Loucy (cell line): ENCODE data around the gene BMERB1.

Experiments used
- EZH2phosphoT487 ChIP-seq: fragments of 200-600 bp; IDR thresholded peaks from 2 replicates; pipeline ENCODE4 v1.6.1; 2018; ENCODE audit warnings: antibody characterized with exemption, mild to moderate bottlenecking, moderate library complexity, borderline replicate concordance
- TF ChIP-seq, protein P1 (sequence below): fragments of 200-600 bp; sonication (generic); conservative IDR thresholded peaks from 2 replicates; pipeline ENCODE4 v1.5.1; 2014; ENCODE audit warnings: mild to moderate bottlenecking, antibody characterized with exemption, low read length

DNA sequence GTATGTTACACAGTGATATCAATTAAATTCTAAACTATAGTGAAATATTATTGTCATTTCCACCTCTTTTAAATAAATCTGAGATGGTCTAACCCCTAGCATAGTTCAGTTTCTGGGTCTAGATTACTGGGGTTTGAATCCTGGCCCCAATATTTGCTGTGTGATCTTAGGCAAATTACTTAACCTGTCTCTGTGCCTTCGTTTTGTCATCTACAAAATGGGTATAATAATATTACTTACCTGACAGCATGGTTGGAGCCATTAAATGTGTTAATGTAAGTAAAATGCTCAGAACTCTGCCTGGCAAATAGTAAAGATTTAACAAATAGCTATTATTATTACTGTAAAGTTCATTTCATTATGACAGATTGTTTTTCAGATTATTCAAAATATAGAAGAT, 52.3 kb downstream of the BMERB1 start:
- TF ChIP-seq, protein P1, sequence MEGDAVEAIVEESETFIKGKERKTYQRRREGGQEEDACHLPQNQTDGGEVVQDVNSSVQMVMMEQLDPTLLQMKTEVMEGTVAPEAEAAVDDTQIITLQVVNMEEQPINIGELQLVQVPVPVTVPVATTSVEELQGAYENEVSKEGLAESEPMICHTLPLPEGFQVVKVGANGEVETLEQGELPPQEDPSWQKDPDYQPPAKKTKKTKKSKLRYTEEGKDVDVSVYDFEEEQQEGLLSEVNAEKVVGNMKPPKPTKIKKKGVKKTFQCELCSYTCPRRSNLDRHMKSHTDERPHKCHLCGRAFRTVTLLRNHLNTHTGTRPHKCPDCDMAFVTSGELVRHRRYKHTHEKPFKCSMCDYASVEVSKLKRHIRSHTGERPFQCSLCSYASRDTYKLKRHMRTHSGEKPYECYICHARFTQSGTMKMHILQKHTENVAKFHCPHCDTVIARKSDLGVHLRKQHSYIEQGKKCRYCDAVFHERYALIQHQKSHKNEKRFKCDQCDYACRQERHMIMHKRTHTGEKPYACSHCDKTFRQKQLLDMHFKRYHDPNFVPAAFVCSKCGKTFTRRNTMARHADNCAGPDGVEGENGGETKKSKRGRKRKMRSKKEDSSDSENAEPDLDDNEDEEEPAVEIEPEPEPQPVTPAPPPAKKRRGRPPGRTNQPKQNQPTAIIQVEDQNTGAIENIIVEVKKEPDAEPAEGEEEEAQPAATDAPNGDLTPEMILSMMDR = no peak
- TF ChIP-seq EZH2phosphoT487 = no peak
